GM12874 (cell line): Measurements from ENCODE around the gene IMP4.

Experiments
- TF ChIP-seq, protein P1 (sequence below): IDR thresholded peaks from 2 replicates; pipeline ENCODE4 v1.5.1; 2011; ENCODE audit warnings: low read depth, mild to moderate bottlenecking, control low read depth, low read length, moderate library complexity; ENCODE audit not compliant: insufficient read depth

IMP4 gene

DNA sequence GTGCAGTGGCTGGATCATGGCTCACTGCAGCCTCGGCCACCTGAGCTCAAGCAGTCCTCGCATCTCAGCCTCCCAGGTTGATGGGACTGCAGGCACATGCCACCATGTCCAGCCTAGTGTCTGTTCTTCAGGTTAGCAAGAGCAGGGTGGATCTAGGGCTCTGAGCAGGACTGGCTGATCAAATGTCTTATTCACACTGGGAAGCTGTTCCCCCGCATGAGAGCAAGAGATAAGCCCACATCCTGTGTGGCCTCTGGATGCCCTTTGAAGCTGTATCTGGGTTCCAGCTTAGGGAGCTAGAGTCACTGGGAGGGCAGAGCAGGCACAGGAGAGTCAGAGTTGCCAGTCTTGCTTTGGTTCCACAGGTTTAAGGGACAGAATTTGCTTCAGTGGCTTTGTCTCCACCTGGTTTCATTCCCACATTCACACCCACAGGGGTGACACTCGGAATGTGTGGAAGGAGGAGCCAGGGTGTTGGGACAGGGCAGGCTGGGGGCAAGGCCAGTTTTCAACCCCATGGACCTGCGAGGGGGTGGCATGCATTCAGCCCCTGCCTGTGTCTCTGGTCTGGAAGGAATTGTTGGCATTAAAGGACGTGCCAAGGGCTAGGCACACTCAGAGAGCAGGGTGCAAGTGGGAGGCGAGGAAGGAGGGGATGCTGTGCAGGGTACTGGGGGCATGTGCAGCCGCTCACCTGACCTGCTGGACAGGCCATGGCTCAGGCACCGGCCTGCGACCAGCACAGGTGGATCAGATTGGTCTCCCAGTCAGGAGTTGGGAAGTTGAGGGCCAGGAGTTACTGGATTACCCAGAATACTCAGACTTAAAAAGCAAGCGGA lies 37.6 kb downstream of the IMP4 start:
- TF ChIP-seq, protein P1, sequence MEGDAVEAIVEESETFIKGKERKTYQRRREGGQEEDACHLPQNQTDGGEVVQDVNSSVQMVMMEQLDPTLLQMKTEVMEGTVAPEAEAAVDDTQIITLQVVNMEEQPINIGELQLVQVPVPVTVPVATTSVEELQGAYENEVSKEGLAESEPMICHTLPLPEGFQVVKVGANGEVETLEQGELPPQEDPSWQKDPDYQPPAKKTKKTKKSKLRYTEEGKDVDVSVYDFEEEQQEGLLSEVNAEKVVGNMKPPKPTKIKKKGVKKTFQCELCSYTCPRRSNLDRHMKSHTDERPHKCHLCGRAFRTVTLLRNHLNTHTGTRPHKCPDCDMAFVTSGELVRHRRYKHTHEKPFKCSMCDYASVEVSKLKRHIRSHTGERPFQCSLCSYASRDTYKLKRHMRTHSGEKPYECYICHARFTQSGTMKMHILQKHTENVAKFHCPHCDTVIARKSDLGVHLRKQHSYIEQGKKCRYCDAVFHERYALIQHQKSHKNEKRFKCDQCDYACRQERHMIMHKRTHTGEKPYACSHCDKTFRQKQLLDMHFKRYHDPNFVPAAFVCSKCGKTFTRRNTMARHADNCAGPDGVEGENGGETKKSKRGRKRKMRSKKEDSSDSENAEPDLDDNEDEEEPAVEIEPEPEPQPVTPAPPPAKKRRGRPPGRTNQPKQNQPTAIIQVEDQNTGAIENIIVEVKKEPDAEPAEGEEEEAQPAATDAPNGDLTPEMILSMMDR, result no peak

DNA sequence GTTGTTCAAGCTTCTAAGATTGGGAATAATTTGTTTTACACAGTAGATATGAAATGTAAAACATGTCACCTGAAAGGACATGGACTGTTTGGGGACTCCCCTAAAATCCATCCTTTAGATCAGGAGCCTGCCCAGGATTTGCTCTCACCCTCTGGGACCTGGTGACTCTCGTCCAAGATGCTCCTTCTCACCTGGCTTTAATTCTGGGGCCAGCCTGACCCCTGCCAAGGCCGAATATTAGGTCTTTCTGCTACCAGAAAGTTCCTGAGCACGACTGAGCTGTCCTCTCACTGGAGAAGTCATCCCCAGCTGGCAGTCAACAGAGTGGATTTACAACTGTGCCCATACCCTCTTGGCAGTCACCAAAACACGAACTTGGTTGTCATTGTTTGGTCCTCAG lies 38.4 kb downstream of the IMP4 start:
- TF ChIP-seq, protein P1, result no peak

GRCh38 chr2:130381619-130382018 lies 38.9 kb downstream of the IMP4 start:
- TF ChIP-seq, protein P1, result no peak

DNA sequence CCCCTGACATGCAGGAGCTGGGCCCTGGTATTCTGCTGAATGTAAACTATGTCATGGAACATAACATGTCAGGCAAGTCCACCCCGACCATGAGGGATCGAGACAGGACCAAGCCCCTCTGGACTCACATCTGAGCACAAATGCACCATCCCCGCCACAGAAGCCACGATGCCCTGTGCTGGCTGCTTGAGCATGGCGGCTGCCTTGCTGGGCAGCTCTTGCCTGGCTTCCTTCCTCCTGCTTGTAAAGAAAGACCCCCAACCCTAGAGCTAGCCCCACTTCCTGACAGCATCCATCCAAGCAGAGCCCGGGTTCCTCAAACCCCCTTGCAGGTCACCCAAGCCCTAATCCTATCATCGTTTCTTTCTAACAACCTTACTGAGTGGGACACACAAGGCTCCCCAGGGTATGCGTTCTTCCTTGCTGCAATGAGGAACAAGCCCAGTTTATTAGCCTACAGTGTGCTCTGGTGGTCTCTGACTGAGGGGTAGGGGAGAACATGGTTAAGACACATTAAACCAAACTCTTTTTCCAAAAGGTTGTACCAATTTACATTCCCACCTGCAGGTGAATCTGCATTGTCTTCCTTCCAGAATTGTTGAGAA lies 39.7 kb downstream of the IMP4 start:
- TF ChIP-seq, protein P1, result no peak

DNA sequence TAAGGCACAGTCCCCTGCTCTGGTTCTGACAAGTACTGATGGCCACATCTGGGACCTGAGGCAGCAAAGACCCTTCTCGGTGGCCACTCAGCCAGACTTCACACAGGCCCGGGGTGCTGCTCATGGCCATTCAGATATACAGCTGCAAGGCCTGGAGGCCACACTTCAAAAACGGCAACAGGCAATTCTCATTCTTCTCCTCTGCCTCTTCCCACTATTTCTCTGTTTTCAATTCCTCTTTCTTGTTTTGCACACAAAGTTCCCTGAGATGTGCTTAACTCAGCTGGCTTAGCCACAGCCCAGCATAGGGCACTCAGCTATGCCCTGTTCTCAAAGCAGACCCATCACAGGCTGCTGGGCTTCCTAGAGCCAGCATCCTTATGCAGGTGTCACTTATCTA lies 43.0 kb downstream of the IMP4 start:
- TF ChIP-seq, protein P1, result no peak

GRCh38 chr2:130387071-130387400 lies 44.3 kb downstream of the IMP4 start:
- TF ChIP-seq, protein P1, result no peak

GRCh38 chr2:130387804-130388203 lies 45.1 kb downstream of the IMP4 start:
- TF ChIP-seq, protein P1, result no peak
